HepG2 (cell line): ENCODE data around the gene CAMTA2. TPM values are rescaled to one million over a fixed set of nuclear protein-coding genes. Genes with fewer than 3 reads are reported as not detected.

Experiments
- ATAC-seq: fragments of 200-7000 bp; cut with Tn5 transposase; 3 replicates; pipeline ENCODE4 v1.9.1; 2020; ENCODE audit warnings: mild to moderate bottlenecking, moderate library complexity
- BruUV-seq: library from RNA; stranded (reverse); fragments of 400-500 nt; replicated peaks from 2 replicates; lab custom pipeline; 2021; lab: Mats Ljungman, UMichigan
- CTCF ChIA-PET: fragments of 300-600 bp; formaldehyde crosslinking; extraction: SDS; loops from one replicate; lab custom pipeline; 2021; ENCODE audit warnings: low total read pairs, inconsistent platforms, low intra/inter-chr PET ratio; lab: Yijun Ruan, JAX
- POLR2A ChIA-PET: fragments of 350-600 bp; sonication (Branson Sonifier 250); formaldehyde crosslinking; loops from one replicate; lab custom pipeline; 2020; ENCODE audit warnings: antibody characterized with exemption, inconsistent platforms; lab: Yijun Ruan, JAX
- DNase-seq: peaks from one replicate; pipeline ENCODE4 v3.0.0-alpha.2; 2015; ENCODE audit warnings: low spot score
- FAIRE-seq: peaks from 3 replicates; lab custom pipeline; 2011; peaks lifted over from hg19 to GRCh38; lab: Jason Lieb, UNC
- H2AFZ ChIP-seq: one replicate; pipeline ENCODE4 v1.6.1; 2011; ENCODE audit warnings: low read length, inconsistent platforms
- H3K27ac ChIP-seq: fragments of 300-600 bp; 3 replicates; pipeline ENCODE4 v1.8.0; 2011; ENCODE audit warnings: mixed run types, mild to moderate bottlenecking, mixed read lengths, low read length, inconsistent platforms; ENCODE audit not compliant: insufficient read depth; ENCODE audit errors: extremely low read length
- H3K27me3 ChIP-seq, 2 experiments: fragments of 200-600 bp in 1 of 2; 2 replicates in 1 of 2; 3 replicates in 1 of 2; pipeline versions ENCODE4 v1.6.0 to v1.8.0; 2011; ENCODE audit warnings: low read length in 2 of 2, mild to moderate bottlenecking in 2 of 2, moderate library complexity in 2 of 2, inconsistent platforms in 1 of 2; ENCODE audit not compliant: insufficient read depth in 2 of 2, control insufficient read depth in 1 of 2
- H3K36me3 ChIP-seq, 2 experiments: fragments of 200-600 bp in 1 of 2; replicated peaks in 1 of 2; 2 replicates in 1 of 2; 3 replicates in 1 of 2; pipeline versions ENCODE4 v1.5.1 to v1.8.0; 2011; ENCODE audit warnings: low read length in 2 of 2, inconsistent platforms in 1 of 2; ENCODE audit not compliant: insufficient read depth in 2 of 2, control insufficient read depth in 1 of 2
- H3K4me1 ChIP-seq: 2 replicates; pipeline ENCODE4 v1.5.1; 2012; ENCODE audit warnings: low read length, inconsistent platforms; ENCODE audit not compliant: insufficient read depth
- H3K4me2 ChIP-seq: 2 replicates; pipeline ENCODE4 v1.6.0; 2011; ENCODE audit warnings: low read depth, low read length, inconsistent platforms
- H3K4me3 ChIP-seq, 3 experiments: fragments of 200-600 bp in 1 of 3; sonication (generic), shearing (Covaris generic) in 1 of 3; replicated peaks in 1 of 3; 2 replicates each; pipeline ENCODE4 v1.5.1; 2011 to 2016; ENCODE audit warnings: low read length in 3 of 3, inconsistent platforms in 2 of 3, low read depth in 2 of 3, mild to moderate bottlenecking in 2 of 3, control low read depth in 1 of 3, mixed read lengths in 1 of 3; ENCODE audit not compliant: insufficient read depth in 1 of 3
- H3K79me2 ChIP-seq: one replicate; pipeline ENCODE4 v1.6.1; 2011; ENCODE audit warnings: low read length, inconsistent platforms; ENCODE audit not compliant: insufficient read depth
- H3K9ac ChIP-seq: 2 replicates; pipeline ENCODE4 v1.6.0; 2011; ENCODE audit warnings: mild to moderate bottlenecking, low read depth, low read length, inconsistent platforms; ENCODE audit not compliant: insufficient read depth
- H3K9me3 ChIP-seq: 2 replicates; pipeline ENCODE4 v1.5.1; 2012; ENCODE audit warnings: mild to moderate bottlenecking, low read length
- H4K20me1 ChIP-seq: 2 replicates; pipeline ENCODE4 v1.6.0; 2011; ENCODE audit warnings: inconsistent platforms, mild to moderate bottlenecking, low read length, moderate library complexity; ENCODE audit not compliant: insufficient read depth
- MYNN ChIP-seq: sonication (generic); formaldehyde crosslinking; IDR thresholded peaks from 2 replicates; pipeline ENCODE4 v1.4.0; 2020; ENCODE audit warnings: mild to moderate bottlenecking, low read depth, missing genetic modification reagents
- ZNF24 ChIP-seq: fragments of 450-650 bp; IDR thresholded peaks from 2 replicates; pipeline ENCODE4 v1.6.1; 2017; ENCODE audit warnings: antibody characterized with exemption, mild to moderate bottlenecking
- ZNF263 ChIP-seq: sonication (generic); formaldehyde crosslinking; IDR thresholded peaks from 2 replicates; pipeline ENCODE4 v1.4.0; 2020; ENCODE audit warnings: missing genetic modification reagents
- ZNF557 ChIP-seq: sonication (generic); formaldehyde crosslinking; IDR thresholded peaks from 2 replicates; pipeline ENCODE4 v1.4.0; 2020; ENCODE audit warnings: missing genetic modification reagents
- ZUFSP ChIP-seq: sonication (generic); formaldehyde crosslinking; IDR thresholded peaks from 2 replicates; pipeline ENCODE4 v1.9.0; 2021; ENCODE audit warnings: missing genetic modification reagents, mild to moderate bottlenecking, borderline replicate concordance
- WGBS: methylation state at CpG from one replicate; pipeline ENCODE4 v1.1.6; 2017; ENCODE audit warnings: low lambda C conversion rate; 5-methylcytosine and 5-hydroxymethylcytosine counted together
- in situ Hi-C: cut with HindIII; loops from 2 replicates; pipeline ENCODE4 v1.10.0; 2017; ENCODE audit warnings: low pct_unique_long_range_greater_than_20kb; ENCODE audit not compliant: extremely low pct_ligation_motif_present
- intact Hi-C: fragments of 100-400 bp; cut with micrococcal nuclease; formaldehyde crosslinking; loops from one replicate; pipeline ENCODE4 v1.10.0; 2022; ENCODE audit not compliant: unreplicated experiment
- polyA plus RNA-seq, 8 experiments: library from polyadenylated mRNA; depleted of rRNA in 3 of 8; stranded (reverse) in 7 of 8; unstranded in 1 of 8; fragments of >200 nt; fragmentation: Illumina TruSeq in 4 of 8; extraction: Trizol in 4 of 8; gene quantifications; 2 replicates each; pipeline versions ENCODE4 v1.2.1 to v1.2.3, GENCODE V29; 2011 to 2016; ENCODE audit warnings: low read depth in 4 of 8, missing spikeins in 1 of 8, mixed read lengths in 1 of 8; ENCODE audit not compliant: insufficient read depth in 1 of 8
- total RNA-seq, 5 experiments: library from RNA; depleted of rRNA; stranded (reverse); fragments of >200 nt; fragmentation: Illumina TruSeq; extraction: Trizol; gene quantifications; 2 replicates each; pipeline ENCODE4 v1.2.3, GENCODE V29; 2016; ENCODE audit warnings: low read depth in 1 of 5
- TF ChIP-seq, protein P1 (sequence below): IDR thresholded peaks from 2 replicates; pipeline ENCODE4 v1.6.1; 2016; ENCODE audit warnings: low read depth, missing genetic modification reagents, missing compliant biosample characterization

The CAMTA2 gene
- total and polyA plus RNA-seq, 2 of the 13 experiments (the other 11 are each of a cell fraction or from before 2014, with no cell fraction given): 4.1 to 7.1 TPM

GRCh38 chr17:4994081-4994595 is 6.7 kb upstream of the CAMTA2 start:
- H3K4me3 ChIP-seq: no peak overlapping the region
- H3K27me3 ChIP-seq: no peaks in the 10 kb centered on the region; a peak in 1 of 5 replicates

GRCh38 chr17:4987767-4988567 is 492 bp upstream of the CAMTA2 start:
- FAIRE-seq (no peak), ATAC-seq (no peak), DNase-seq (no peak)
- Histone ChIP-seq H3K9me3 (no peaks in the 10 kb centered on the region), H3K27me3 (no peaks in the 10 kb centered on the region), H2AFZ (no peak overlapping the region), H3K27ac (peak overlapping the region; percentile 5), H3K4me2 (peak overlapping the region; percentile 94), H3K4me1 (peaks cover 30% of the 10 kb centered on the region), H4K20me1 (no peaks in the 10 kb centered on the region), H3K4me3 (peak overlapping the region; percentile 80 to 87 (median 84)), H3K9ac (peak overlapping the region; percentile 70), H3K79me2 (no peaks in the 10 kb centered on the region), H3K36me3 (no peaks in the 10 kb centered on the region; a peak in 1 of 5 replicates)
- TSS peak; percentile 75 for BruUV-seq
- POLR2A ChIA-PET: interaction anchor here (1.1 to 5.6 kb wide), 6 partner anchors 9 to 68 kb away, joined by 4 to 78 read pairs (median 8); partner anchors contain the start of genes INCA1, KIF1C, RNF167 and SLC25A11
- in situ Hi-C loops (no loop called here), intact Hi-C loops (loop anchor here (2.0 kb wide), 1 partner anchor 75 kb away; no protein-coding TSS in a partner anchor)
- 60% methylated on average over 21 of the region's 30 CpGs for WGBS
- CTCF ChIA-PET: interaction anchor here (2.0 kb wide), 1 partner anchor 78 kb away, joined by 7 read pairs; no protein-coding TSS in a partner anchor
- TF ChIP-seq MYNN (CRISPR knock-in tag): 0 out of 2 replicates have a peak, but pooled peaks have one; percentile 6
- TF ChIP-seq, protein P1, sequence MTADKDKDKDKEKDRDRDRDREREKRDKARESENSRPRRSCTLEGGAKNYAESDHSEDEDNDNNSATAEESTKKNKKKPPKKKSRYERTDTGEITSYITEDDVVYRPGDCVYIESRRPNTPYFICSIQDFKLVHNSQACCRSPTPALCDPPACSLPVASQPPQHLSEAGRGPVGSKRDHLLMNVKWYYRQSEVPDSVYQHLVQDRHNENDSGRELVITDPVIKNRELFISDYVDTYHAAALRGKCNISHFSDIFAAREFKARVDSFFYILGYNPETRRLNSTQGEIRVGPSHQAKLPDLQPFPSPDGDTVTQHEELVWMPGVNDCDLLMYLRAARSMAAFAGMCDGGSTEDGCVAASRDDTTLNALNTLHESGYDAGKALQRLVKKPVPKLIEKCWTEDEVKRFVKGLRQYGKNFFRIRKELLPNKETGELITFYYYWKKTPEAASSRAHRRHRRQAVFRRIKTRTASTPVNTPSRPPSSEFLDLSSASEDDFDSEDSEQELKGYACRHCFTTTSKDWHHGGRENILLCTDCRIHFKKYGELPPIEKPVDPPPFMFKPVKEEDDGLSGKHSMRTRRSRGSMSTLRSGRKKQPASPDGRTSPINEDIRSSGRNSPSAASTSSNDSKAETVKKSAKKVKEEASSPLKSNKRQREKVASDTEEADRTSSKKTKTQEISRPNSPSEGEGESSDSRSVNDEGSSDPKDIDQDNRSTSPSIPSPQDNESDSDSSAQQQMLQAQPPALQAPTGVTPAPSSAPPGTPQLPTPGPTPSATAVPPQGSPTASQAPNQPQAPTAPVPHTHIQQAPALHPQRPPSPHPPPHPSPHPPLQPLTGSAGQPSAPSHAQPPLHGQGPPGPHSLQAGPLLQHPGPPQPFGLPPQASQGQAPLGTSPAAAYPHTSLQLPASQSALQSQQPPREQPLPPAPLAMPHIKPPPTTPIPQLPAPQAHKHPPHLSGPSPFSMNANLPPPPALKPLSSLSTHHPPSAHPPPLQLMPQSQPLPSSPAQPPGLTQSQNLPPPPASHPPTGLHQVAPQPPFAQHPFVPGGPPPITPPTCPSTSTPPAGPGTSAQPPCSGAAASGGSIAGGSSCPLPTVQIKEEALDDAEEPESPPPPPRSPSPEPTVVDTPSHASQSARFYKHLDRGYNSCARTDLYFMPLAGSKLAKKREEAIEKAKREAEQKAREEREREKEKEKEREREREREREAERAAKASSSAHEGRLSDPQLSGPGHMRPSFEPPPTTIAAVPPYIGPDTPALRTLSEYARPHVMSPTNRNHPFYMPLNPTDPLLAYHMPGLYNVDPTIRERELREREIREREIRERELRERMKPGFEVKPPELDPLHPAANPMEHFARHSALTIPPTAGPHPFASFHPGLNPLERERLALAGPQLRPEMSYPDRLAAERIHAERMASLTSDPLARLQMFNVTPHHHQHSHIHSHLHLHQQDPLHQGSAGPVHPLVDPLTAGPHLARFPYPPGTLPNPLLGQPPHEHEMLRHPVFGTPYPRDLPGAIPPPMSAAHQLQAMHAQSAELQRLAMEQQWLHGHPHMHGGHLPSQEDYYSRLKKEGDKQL (CRISPR knock-in tag): no peak
- no peak for TF ChIP-seq ZUFSP (CRISPR knock-in tag)
- TF ChIP-seq ZNF557 (CRISPR knock-in tag): peak; percentile 59; the same call in 1 of the 2 replicates

More at GRCh38 chr17:4994081-4994595, 6.7 kb upstream of the CAMTA2 start:
- Histone ChIP-seq H3K9ac (no peak overlapping the region), H2AFZ (no peak overlapping the region), H3K27ac (no peak overlapping the region), H3K36me3 (no peaks in the 10 kb centered on the region), H3K79me2 (peaks cover 10% of the 10 kb centered on the region), H4K20me1 (no peaks in the 10 kb centered on the region), H3K9me3 (no peaks in the 10 kb centered on the region), H3K4me1 (peaks cover 16% of the 10 kb centered on the region), H3K4me2 (no peak overlapping the region)
- CTCF ChIA-PET: no interaction called here
- intact Hi-C loops: no loop called here
- BruUV-seq: no TSS peak
- ATAC-seq (no peak), DNase-seq (no peak), FAIRE-seq (no peak)
- TF ChIP-seq ZNF263 (CRISPR knock-in tag) (peak; percentile 68; the same call in 1 of the 2 replicates), ZNF24 (no peak)
- 74% methylated on average over 6 of the region's 6 CpGs for WGBS
- in situ Hi-C loops: no loop called here
- POLR2A ChIA-PET: no interaction called here
